Fibroblast of lung (primary cell): ENCODE measurements around the gene DNAJC5. TPM values are rescaled to one million over a fixed set of nuclear protein-coding genes. Genes with fewer than 3 reads are reported as not detected.
A peak's percentile ranks its signal among the peaks of the same experiment; 100 is the strongest.

Source experiments
- DNase-seq, 2 donors: peaks; one replicate each; pipeline versions ENCODE4 v3.0.0 to v3.0.0-alpha.2; 2010; ENCODE audit warnings: low read depth in 2 of 2
- H2AFZ ChIP-seq: 2 replicates; pipeline ENCODE4 v1.5.1; 2012; ENCODE audit warnings: low read length, control low read depth, inconsistent platforms
- H3K27ac ChIP-seq: 2 replicates; pipeline ENCODE4 v1.5.1; 2011; ENCODE audit warnings: low read length, control low read depth; ENCODE audit not compliant: insufficient read depth
- H3K27me3 ChIP-seq: 2 replicates; pipeline ENCODE4 v1.5.1; 2011; ENCODE audit warnings: mild to moderate bottlenecking, low read length; ENCODE audit not compliant: control insufficient read depth, insufficient read depth
- H3K36me3 ChIP-seq: 2 replicates; pipeline ENCODE4 v1.5.1; 2011; ENCODE audit warnings: low read length; ENCODE audit not compliant: control insufficient read depth, insufficient read depth
- H3K4me1 ChIP-seq: 2 replicates; pipeline ENCODE4 v1.5.1; 2011; ENCODE audit warnings: low read length; ENCODE audit not compliant: control insufficient read depth, insufficient read depth; ENCODE audit errors: extremely low read depth
- H3K4me2 ChIP-seq: 2 replicates; pipeline ENCODE4 v1.5.1; 2011; ENCODE audit warnings: low read length, control low read depth; ENCODE audit not compliant: insufficient read depth; ENCODE audit errors: extremely low read depth
- H3K4me3 ChIP-seq, 4 experiments: fragments of 200-600 bp in 1 of 4; sonication (generic) in 1 of 4; replicated peaks in 1 of 4; 2 replicates each; pipeline ENCODE4 v1.5.1; 2011 to 2016; ENCODE audit warnings: low read length in 4 of 4, low read depth in 3 of 4, mild to moderate bottlenecking in 3 of 4, control low read depth in 2 of 4, inconsistent platforms in 1 of 4, mixed read lengths in 1 of 4; ENCODE audit not compliant: insufficient read depth in 1 of 4; ENCODE audit errors: control extremely low read depth in 1 of 4
- H3K79me2 ChIP-seq: 2 replicates; pipeline ENCODE4 v1.5.1; 2012; ENCODE audit warnings: mild to moderate bottlenecking, low read length, inconsistent platforms; ENCODE audit not compliant: control insufficient read depth, insufficient read depth
- H3K9ac ChIP-seq: 2 replicates; pipeline ENCODE4 v1.5.1; 2011; ENCODE audit warnings: mild to moderate bottlenecking, low read length, control low read depth; ENCODE audit not compliant: insufficient read depth
- H3K9me3 ChIP-seq: 2 replicates; pipeline ENCODE4 v1.5.1; 2012; ENCODE audit warnings: low read depth, low read length; ENCODE audit not compliant: control insufficient read depth, insufficient read depth
- H4K20me1 ChIP-seq: 2 replicates; pipeline ENCODE4 v1.5.1; 2011; ENCODE audit warnings: low read length; ENCODE audit not compliant: control insufficient read depth, insufficient read depth; ENCODE audit errors: extremely low read depth
- CTCF ChIP-seq, 2 donors: IDR thresholded peaks in 1 of 2; conservative IDR thresholded peaks in 1 of 2; 1 replicate in 1 of 2; 2 replicates in 1 of 2; pipeline ENCODE4 v1.5.1; 2011 to 2012; ENCODE audit warnings: low read length in 2 of 2, control low read depth in 1 of 2, inconsistent platforms in 1 of 2, low read depth in 1 of 2, mild to moderate bottlenecking in 1 of 2
- EZH2 ChIP-seq: IDR thresholded peaks from 2 replicates; pipeline ENCODE4 v1.5.1; 2012; ENCODE audit warnings: low read length, control low read depth, mild to moderate bottlenecking; ENCODE audit errors: missing control alignments
- polyA plus RNA-seq, 2 donors: library from polyadenylated mRNA; depleted of rRNA in 1 of 2; stranded (reverse) in 1 of 2; unstranded in 1 of 2; fragments of >200 nt; gene quantifications; 2 replicates each; pipeline ENCODE4 v1.2.1, GENCODE V29; 2011 to 2012; ENCODE audit warnings: missing spikeins in 1 of 2
- total RNA-seq: library from RNA; depleted of rRNA; stranded (reverse); fragments of >200 nt; gene quantifications from 2 replicates; pipeline ENCODE4 v1.2.1, GENCODE V29; 2014

Gene DNAJC5
- total and polyA plus RNA-seq, 2 donors (not counting 1 experiment from before 2014, with no cell fraction given) = 29.6 to 48.9 TPM

- H2AFZ ChIP-seq = no peak overlapping the region
- no peak overlapping the region for H3K27ac ChIP-seq
- no peak for DNase-seq
- no peaks in the 10 kb centered on the region for H3K4me1 ChIP-seq
- H3K27me3 ChIP-seq = no peaks in the 10 kb centered on the region
- TF ChIP-seq CTCF (conservative IDR thresholded peaks at IDR 0.05 in 1 of 2, IDR thresholded peaks at IDR 0.05 in 1 of 2; ENCODE audit: low read depth in 1 of 2, low read length in 2 of 2) (peak; percentile 22 to 34), EZH2 (no peak)
- no peaks in the 10 kb centered on the region for H3K9me3 ChIP-seq
- peaks cover 21% of the 10 kb centered on the region for H3K36me3 ChIP-seq
- no peaks in the 10 kb centered on the region for H4K20me1 ChIP-seq
- no peak overlapping the region for H3K4me3 ChIP-seq
- H3K79me2 ChIP-seq = peaks cover 1% of the 10 kb centered on the region
- H3K4me2 ChIP-seq = no peak overlapping the region
- no peak overlapping the region for H3K9ac ChIP-seq
Observed at GRCh38 chr20:63934271-63935068, 39.5 kb downstream of the DNAJC5 start.

- no peak overlapping the region for H2AFZ ChIP-seq
- H3K27me3 ChIP-seq = no peaks in the 10 kb centered on the region
- no peak for TF ChIP-seq CTCF (conservative IDR thresholded peaks at IDR 0.05 in 1 of 2, IDR thresholded peaks at IDR 0.05 in 1 of 2; ENCODE audit: low read depth in 1 of 2, low read length in 2 of 2)
- TF ChIP-seq EZH2 = no peak
- H3K79me2 ChIP-seq = peaks cover 1% of the 10 kb centered on the region
- no peak overlapping the region for H3K4me2 ChIP-seq
- no peak overlapping the region for H3K9ac ChIP-seq
- no peaks in the 10 kb centered on the region for H4K20me1 ChIP-seq
- H3K4me3 ChIP-seq = no peak overlapping the region
- H3K9me3 ChIP-seq = no peaks in the 10 kb centered on the region
- H3K36me3 ChIP-seq = peaks cover 27% of the 10 kb centered on the region
- H3K27ac ChIP-seq = no peak overlapping the region
- H3K4me1 ChIP-seq = no peaks in the 10 kb centered on the region
- DNase-seq = no peak
Observed at GRCh38 chr20:63935447-63935846, 40.5 kb downstream of the DNAJC5 start.

DNA sequence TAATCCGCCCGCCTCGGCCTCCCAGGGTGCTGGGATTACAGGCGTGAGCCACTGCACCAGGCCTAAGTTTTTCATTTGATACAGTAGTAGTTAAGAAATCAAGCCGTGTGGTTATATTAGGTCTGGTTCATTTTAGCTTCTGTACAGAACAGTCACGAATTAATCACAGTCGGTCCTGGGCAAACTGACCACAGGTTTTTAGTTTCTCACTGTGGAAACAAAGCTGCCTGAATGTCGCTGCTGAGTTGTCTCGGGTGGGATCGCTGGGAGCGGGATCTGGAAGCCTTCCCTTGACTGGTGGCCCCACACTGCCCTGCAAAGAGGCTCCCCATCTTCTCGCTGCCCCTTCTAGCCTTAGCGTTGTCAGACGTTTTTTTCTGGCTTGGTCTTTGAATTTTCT is 42.7 kb downstream of the DNAJC5 start:
- Histone ChIP-seq H3K27me3 (no peaks in the 10 kb centered on the region), H3K4me3 (no peak overlapping the region), H3K4me2 (no peak overlapping the region), H3K79me2 (peaks cover 4% of the 10 kb centered on the region), H3K9ac (no peak overlapping the region), H3K9me3 (no peaks in the 10 kb centered on the region), H3K36me3 (peaks cover 28% of the 10 kb centered on the region), H3K27ac (no peak overlapping the region), H2AFZ (no peak overlapping the region), H4K20me1 (no peaks in the 10 kb centered on the region), H3K4me1 (no peaks in the 10 kb centered on the region)
- TF ChIP-seq CTCF (conservative IDR thresholded peaks at IDR 0.05 in 1 of 2, IDR thresholded peaks at IDR 0.05 in 1 of 2; ENCODE audit: low read depth in 1 of 2, low read length in 2 of 2) = no peak
- TF ChIP-seq EZH2 = no peak
- peak in 1 of 2 donors; percentile 34 for DNase-seq
